HCT116 (cell line): ENCODE measurements around the gene GREM2. TPM values are rescaled to one million over a fixed set of nuclear protein-coding genes. Genes with fewer than 3 reads are reported as not detected.

Source experiments
- ATAC-seq: fragments of 200-7000 bp; cut with Tn5 transposase; 2 replicates; pipeline ENCODE4 v1.9.1; 2020; ENCODE audit warnings: mild to moderate bottlenecking, moderate library complexity
- BruUV-seq: library from RNA; stranded (reverse); fragments of 400-500 nt; replicated peaks from 2 replicates; lab custom pipeline; 2021; lab: Mats Ljungman, UMichigan
- CTCF ChIA-PET: fragments of 300-600 bp; sonication (Branson Sonifier 250); formaldehyde crosslinking; loops from one replicate; lab custom pipeline; 2021; ENCODE audit warnings: antibody characterized with exemption; lab: Charles Lee
- POLR2A ChIA-PET: fragments of 300-600, 350-600 bp; sonication (Branson Sonifier 250); formaldehyde crosslinking; loops from one replicate; lab custom pipeline; 2021; ENCODE audit warnings: antibody characterized with exemption; lab: Charles Lee
- RAD21 ChIA-PET, 2 experiments: fragments of 300-600 bp; sonication (Branson Sonifier 250); formaldehyde crosslinking; loops; one replicate each; lab custom pipeline; 2023; ENCODE audit warnings: low total read pairs in 2 of 2; ENCODE audit not compliant: uncharacterized antibody in 2 of 2, unreplicated experiment in 2 of 2, low non-redundant PET in 1 of 2; lab: Charles Lee
- DNase-seq: peaks from one replicate; pipeline ENCODE4 v3.0.0-alpha.2; 2010; ENCODE audit warnings: low read depth, low spot score
- H2AFZ ChIP-seq: fragments of 200-600 bp; shearing (Covaris generic), sonication (generic); 2 replicates; pipeline ENCODE4 v1.6.1; 2017; ENCODE audit warnings: low read depth, mixed run types, mixed read lengths, antibody characterized with exemption, low read length; ENCODE audit not compliant: poor library complexity, severe bottlenecking
- H3K27ac ChIP-seq: 2 replicates; pipeline ENCODE4 v1.5.1; 2012; ENCODE audit warnings: low read depth, low read length
- H3K27me3 ChIP-seq: fragments of 200-600 bp; sonication (generic); 2 replicates; pipeline ENCODE4 v1.6.1; 2016; ENCODE audit warnings: mixed run types, low read length, mixed read lengths; ENCODE audit not compliant: insufficient read depth
- H3K36me3 ChIP-seq, 2 experiments: fragments of 200-500 bp in 1 of 2; fragments of 200-600 bp in 1 of 2; sonication (Bioruptor generic) in 1 of 2; sonication (generic) in 1 of 2; 2 replicates each; pipeline versions ENCODE4 v1.5.1 to v1.6.1; 2014 to 2016; ENCODE audit warnings: low read length in 2 of 2, inconsistent platforms in 1 of 2, mixed read lengths in 1 of 2, mixed run types in 1 of 2; ENCODE audit not compliant: insufficient read depth in 2 of 2, control insufficient read depth in 1 of 2
- H3K4me1 ChIP-seq, 2 experiments: fragments of 200-600 bp in 1 of 2; sonication (generic) in 1 of 2; 2 replicates each; pipeline versions ENCODE4 v1.5.1 to v1.6.1; 2012 to 2017; ENCODE audit warnings: low read length in 2 of 2, inconsistent platforms in 1 of 2, mild to moderate bottlenecking in 1 of 2, mixed read lengths in 1 of 2, mixed run types in 1 of 2, moderate library complexity in 1 of 2; ENCODE audit not compliant: insufficient read depth in 2 of 2, control insufficient read depth in 1 of 2
- H3K4me2 ChIP-seq: fragments of 200-600 bp; sonication (generic); 2 replicates; pipeline ENCODE4 v1.6.1; 2017; ENCODE audit warnings: mixed run types, low read length, mixed read lengths
- H3K4me3 ChIP-seq, 2 experiments: fragments of 200-600 bp in 1 of 2; sonication (generic) in 1 of 2; replicated peaks in 1 of 2; 2 replicates each; pipeline ENCODE4 v1.5.1; 2011 to 2016; ENCODE audit warnings: low read length in 2 of 2, control low read depth in 1 of 2, low read depth in 1 of 2, mild to moderate bottlenecking in 1 of 2, mixed read lengths in 1 of 2, mixed run types in 1 of 2
- H3K79me2 ChIP-seq: fragments of 200-600 bp; sonication (generic); 2 replicates; pipeline ENCODE4 v1.6.1; 2017; ENCODE audit warnings: mild to moderate bottlenecking, mixed run types, low read length, moderate library complexity, mixed read lengths; ENCODE audit not compliant: insufficient read depth
- H3K9ac ChIP-seq: fragments of 200-600 bp; sonication (generic); 2 replicates; pipeline ENCODE4 v1.6.1; 2016; ENCODE audit warnings: low read length, mixed read lengths
- H3K9me2 ChIP-seq: fragments of 200-600 bp; sonication (generic), shearing (Covaris generic); 2 replicates; pipeline ENCODE4 v1.6.1; 2017; ENCODE audit warnings: mixed run types, mild to moderate bottlenecking, moderate library complexity; ENCODE audit not compliant: insufficient read depth
- H3K9me3 ChIP-seq, 2 experiments: fragments of 200-500 bp in 1 of 2; fragments of 200-600 bp in 1 of 2; sonication (Bioruptor generic) in 1 of 2; sonication (generic) in 1 of 2; 2 replicates each; pipeline ENCODE4 v1.6.1; 2014 to 2017; ENCODE audit warnings: low read length in 2 of 2, mixed read lengths in 2 of 2, inconsistent platforms in 1 of 2, low read depth in 1 of 2, mild to moderate bottlenecking in 1 of 2, mixed run types in 1 of 2, moderate library complexity in 1 of 2; ENCODE audit not compliant: control insufficient read depth in 1 of 2, insufficient read depth in 1 of 2
- H4K20me1 ChIP-seq: fragments of 200-600 bp; sonication (generic), shearing (Covaris generic); 2 replicates; pipeline ENCODE4 v1.6.1; 2017; ENCODE audit warnings: mixed run types, mild to moderate bottlenecking, moderate library complexity; ENCODE audit not compliant: insufficient read depth
- CEBPB ChIP-seq: IDR thresholded peaks from 2 replicates; pipeline ENCODE4 v1.6.1; 2012; ENCODE audit warnings: low read depth
- EZH2 ChIP-seq: fragments of 200-600 bp; sonication (generic); IDR thresholded peaks from 2 replicates; pipeline ENCODE4 v1.6.1; 2017; ENCODE audit warnings: antibody characterized with exemption, mixed run types
- JUND ChIP-seq: IDR thresholded peaks from 2 replicates; pipeline ENCODE4 v1.6.1; 2012
- POLR2A ChIP-seq: IDR thresholded peaks from 2 replicates; pipeline ENCODE4 v1.7.0; 2011; ENCODE audit warnings: borderline replicate concordance; ENCODE audit not compliant: insufficient read depth, insufficient read length; ENCODE audit errors: extremely low read depth
- POLR2AphosphoS5 ChIP-seq: IDR thresholded peaks from 2 replicates; pipeline ENCODE4 v1.6.1; 2011; ENCODE audit warnings: mild to moderate bottlenecking, low read depth, low read length, moderate library complexity
- REST ChIP-seq: IDR thresholded peaks from 2 replicates; pipeline ENCODE4 v1.6.1; 2012; ENCODE audit warnings: low read depth
- SRF ChIP-seq: IDR thresholded peaks from 2 replicates; pipeline ENCODE4 v1.6.1; 2012; ENCODE audit warnings: low read depth
- TCF7L2 ChIP-seq: IDR thresholded peaks from 2 replicates; pipeline ENCODE4 v1.7.0; 2011; ENCODE audit warnings: borderline replicate concordance, inconsistent platforms; ENCODE audit not compliant: insufficient read depth, insufficient read length; ENCODE audit errors: extremely low read depth
- ZFX ChIP-seq: fragments of 450-650 bp; IDR thresholded peaks from 2 replicates; pipeline ENCODE4 v1.6.1; 2017
- intact Hi-C: fragments of 100-400 bp; cut with micrococcal nuclease; formaldehyde crosslinking; loops from 2 replicates; pipeline ENCODE4 v1.10.0; 2022
- total RNA-seq: library from RNA; stranded (reverse); gene quantifications from one replicate; pipeline ENCODE4 v1.2.1, GENCODE V29; 2021; ENCODE audit not compliant: unreplicated experiment

The GREM2 gene
- total RNA-seq, 1 experiment from 2014 or later: not detected

GRCh38 chr1:240621249-240621648 lies 9.3 kb upstream of the GREM2 start:
- intact Hi-C loops: no loop called here
- no peak overlapping the region for H3K27ac ChIP-seq
- no peaks in the 10 kb centered on the region for H3K9me2 ChIP-seq
- no peaks in the 10 kb centered on the region for H3K36me3 ChIP-seq
- no TSS peak for BruUV-seq
- H3K9me3 ChIP-seq: peaks cover 5 to 19% of the 10 kb centered on the region in 2 experiments; a peak in 2 of 4 replicates
- no peaks in the 10 kb centered on the region for H4K20me1 ChIP-seq
- H3K79me2 ChIP-seq: no peaks in the 10 kb centered on the region
- H3K4me1 ChIP-seq: no peaks in the 10 kb centered on the region
- TF ChIP-seq EZH2 (no peak), JUND (no peak), CEBPB (no peak), REST (no peak), POLR2AphosphoS5 (no peak), SRF (no peak), TCF7L2 (no peak), POLR2A (no peak), ZFX (no peak)
- H3K27me3 ChIP-seq: no peaks in the 10 kb centered on the region
- H3K4me3 ChIP-seq: no peak overlapping the region
- ChIA-PET POLR2A (no interaction called here), RAD21 (interaction anchor here in 1 of 2 experiments (0.5 kb wide), 1 partner anchor 79 kb away, joined by 4 read pairs; no protein-coding TSS in a partner anchor), CTCF (no interaction called here)
- H3K4me2 ChIP-seq: no peak overlapping the region
- no peak for DNase-seq
- no peak overlapping the region for H3K9ac ChIP-seq
- ATAC-seq: no peak
- H2AFZ ChIP-seq: no peak overlapping the region
